Vagina (tissue), 2 donors: ENCODE data around the gene DAB1.

Experiments used
- POLR2A ChIP-seq, 2 donors: fragments of 450-650 bp; IDR thresholded peaks; one replicate each; pipeline ENCODE4 v1.6.1; 2017; ENCODE audit warnings: antibody characterized with exemption in 2 of 2, mild to moderate bottlenecking in 2 of 2, moderate library complexity in 2 of 2
- POLR2AphosphoS5 ChIP-seq, 2 donors: sonication (generic); formaldehyde crosslinking; IDR thresholded peaks; one replicate each; pipeline ENCODE4 v1.9.0; 2017; ENCODE audit warnings: antibody characterized with exemption in 2 of 2, mild to moderate bottlenecking in 2 of 2, low read depth in 1 of 2; ENCODE audit not compliant: insufficient read depth in 1 of 2
- TF ChIP-seq, protein P1 (sequence below), 3 experiments: fragments of 450-650 bp in 2 of 3; fragments of 200-600 bp in 1 of 3; sonication (generic) in 1 of 3; IDR thresholded peaks; one replicate each; pipeline ENCODE4 v1.5.1; 2017 to 2019; ENCODE audit warnings: antibody characterized with exemption in 3 of 3, mild to moderate bottlenecking in 2 of 3, moderate library complexity in 2 of 3

DNA sequence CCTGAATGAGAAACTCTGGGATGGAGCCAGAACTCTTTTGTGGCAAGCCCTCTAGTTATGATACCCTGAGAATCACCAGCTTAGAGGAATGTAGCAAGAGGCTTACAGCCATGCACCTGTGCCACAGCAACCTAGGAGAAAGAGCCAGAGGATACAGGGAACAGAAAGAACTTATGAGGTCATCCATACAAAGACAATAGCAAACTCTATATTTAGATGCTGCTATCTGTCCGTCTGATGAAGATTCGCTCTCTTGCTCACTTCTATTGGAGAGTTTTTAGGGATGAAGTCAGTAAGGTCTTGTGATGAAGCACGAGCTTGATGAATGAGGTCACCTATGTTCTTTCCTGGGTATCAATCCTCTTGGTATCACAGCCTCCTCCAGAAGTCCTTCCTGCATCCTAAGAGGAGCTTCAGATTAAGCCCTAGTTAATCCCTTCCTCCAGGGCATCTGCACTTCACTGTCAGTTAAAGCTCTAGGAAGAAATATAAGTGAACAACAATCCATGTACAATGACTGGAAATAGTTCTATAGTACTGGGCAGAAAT is 185.6 kb downstream of the DAB1 start:
- TF ChIP-seq, protein P1, sequence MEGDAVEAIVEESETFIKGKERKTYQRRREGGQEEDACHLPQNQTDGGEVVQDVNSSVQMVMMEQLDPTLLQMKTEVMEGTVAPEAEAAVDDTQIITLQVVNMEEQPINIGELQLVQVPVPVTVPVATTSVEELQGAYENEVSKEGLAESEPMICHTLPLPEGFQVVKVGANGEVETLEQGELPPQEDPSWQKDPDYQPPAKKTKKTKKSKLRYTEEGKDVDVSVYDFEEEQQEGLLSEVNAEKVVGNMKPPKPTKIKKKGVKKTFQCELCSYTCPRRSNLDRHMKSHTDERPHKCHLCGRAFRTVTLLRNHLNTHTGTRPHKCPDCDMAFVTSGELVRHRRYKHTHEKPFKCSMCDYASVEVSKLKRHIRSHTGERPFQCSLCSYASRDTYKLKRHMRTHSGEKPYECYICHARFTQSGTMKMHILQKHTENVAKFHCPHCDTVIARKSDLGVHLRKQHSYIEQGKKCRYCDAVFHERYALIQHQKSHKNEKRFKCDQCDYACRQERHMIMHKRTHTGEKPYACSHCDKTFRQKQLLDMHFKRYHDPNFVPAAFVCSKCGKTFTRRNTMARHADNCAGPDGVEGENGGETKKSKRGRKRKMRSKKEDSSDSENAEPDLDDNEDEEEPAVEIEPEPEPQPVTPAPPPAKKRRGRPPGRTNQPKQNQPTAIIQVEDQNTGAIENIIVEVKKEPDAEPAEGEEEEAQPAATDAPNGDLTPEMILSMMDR (IDR thresholded peaks at IDR 0.05), result no peak
- no peak for TF ChIP-seq POLR2AphosphoS5 (IDR thresholded peaks at IDR 0.05; ENCODE audit: insufficient read depth in 1 of 2, low read depth in 1 of 2)
- TF ChIP-seq POLR2A (IDR thresholded peaks at IDR 0.05), result no peak
